Keratinocyte (primary cell): ENCODE data around the gene CASZ1. TPM values are rescaled to one million over a fixed set of nuclear protein-coding genes. Genes with fewer than 3 reads are reported as not detected.

Experiments
- DNase-seq: peaks from one replicate; pipeline ENCODE4 v3.0.0-alpha.2; 2011; ENCODE audit warnings: low read depth, missing footprints, low spot score
- FAIRE-seq: peaks from 2 replicates; lab custom pipeline; 2011; peaks lifted over from hg19 to GRCh38; lab: Jason Lieb, UNC
- H2AFZ ChIP-seq: 2 replicates; pipeline ENCODE4 v1.6.0; 2012; ENCODE audit warnings: low read length, control low read depth, inconsistent platforms; ENCODE audit not compliant: control insufficient read depth
- H3K27ac ChIP-seq: 2 replicates; pipeline ENCODE4 v1.5.1; 2011; ENCODE audit warnings: low read length; ENCODE audit not compliant: control insufficient read depth, insufficient read depth
- H3K27me3 ChIP-seq: 3 replicates; pipeline ENCODE4 v1.6.0; 2011; ENCODE audit warnings: low read length; ENCODE audit not compliant: control insufficient read depth, insufficient read depth; ENCODE audit errors: extremely low read depth
- H3K36me3 ChIP-seq, 2 experiments: 2 replicates in 1 of 2; 3 replicates in 1 of 2; pipeline ENCODE4 v1.5.1; 2011; ENCODE audit warnings: low read length in 2 of 2, mild to moderate bottlenecking in 1 of 2; ENCODE audit not compliant: control insufficient read depth in 2 of 2, insufficient read depth in 2 of 2; ENCODE audit errors: extremely low read depth in 1 of 2
- H3K4me1 ChIP-seq: 3 replicates; pipeline ENCODE4 v1.5.1; 2011; ENCODE audit warnings: low read length; ENCODE audit not compliant: control insufficient read depth, insufficient read depth; ENCODE audit errors: extremely low read depth
- H3K4me2 ChIP-seq: 3 replicates; pipeline ENCODE4 v1.6.0; 2011; ENCODE audit warnings: low read depth, low read length; ENCODE audit not compliant: control insufficient read depth, insufficient read depth; ENCODE audit errors: extremely low read depth
- H3K4me3 ChIP-seq, 3 experiments: fragments of 200-600 bp in 1 of 3; sonication (generic) in 1 of 3; 2 replicates in 2 of 3; 3 replicates in 1 of 3; pipeline ENCODE4 v1.5.1; 2011 to 2016; ENCODE audit warnings: low read length in 3 of 3, mild to moderate bottlenecking in 3 of 3, control low read depth in 2 of 3, inconsistent platforms in 1 of 3, low read depth in 1 of 3, mixed read lengths in 1 of 3, mixed run types in 1 of 3, moderate library complexity in 1 of 3; ENCODE audit not compliant: control insufficient read depth in 2 of 3, insufficient read depth in 2 of 3; ENCODE audit errors: extremely low read depth in 1 of 3
- H3K79me2 ChIP-seq: 2 replicates; pipeline ENCODE4 v1.6.0; 2012; ENCODE audit warnings: low read length; ENCODE audit not compliant: control insufficient read depth, insufficient read depth
- H3K9ac ChIP-seq: 3 replicates; pipeline ENCODE4 v1.6.0; 2011; ENCODE audit warnings: low read length; ENCODE audit not compliant: control insufficient read depth, insufficient read depth; ENCODE audit errors: extremely low read depth
- H3K9me1 ChIP-seq: 3 replicates; pipeline ENCODE4 v1.6.0; 2011; ENCODE audit warnings: low read length; ENCODE audit not compliant: control insufficient read depth, insufficient read depth; ENCODE audit errors: extremely low read depth
- H3K9me3 ChIP-seq: 2 replicates; pipeline ENCODE4 v1.5.1; 2012; ENCODE audit warnings: low read depth, low read length; ENCODE audit not compliant: control insufficient read depth
- H4K20me1 ChIP-seq: 3 replicates; pipeline ENCODE4 v1.6.0; 2011; ENCODE audit warnings: low read length; ENCODE audit not compliant: control insufficient read depth, insufficient read depth; ENCODE audit errors: extremely low read depth
- EZH2 ChIP-seq: IDR thresholded peaks from one replicate; pipeline ENCODE4 v1.6.1; 2012; ENCODE audit warnings: inconsistent platforms, mild to moderate bottlenecking, low read length, moderate library complexity
- dilution Hi-C: fragments of 300-500 bp; cut with MboI; formaldehyde crosslinking; loops from one replicate; pipeline ENCODE4 v1.7.0; 2020; ENCODE audit warnings: low sequenced_read_pairs; ENCODE audit not compliant: extremely low pct_ligation_motif_present
- polyA plus RNA-seq, 5 experiments: library from polyadenylated mRNA; depleted of rRNA in 3 of 5; stranded (reverse) in 3 of 5; stranded (forward) in 1 of 5; unstranded in 1 of 5; fragments of >200 nt; gene quantifications; 1 replicate in 1 of 5; 2 replicates in 3 of 5; 3 replicates in 1 of 5; pipeline versions ENCODE4 v1.2.1 to v1.2.3, GENCODE V29; 2011 to 2012; ENCODE audit warnings: missing spikeins in 2 of 5, low read depth in 1 of 5, low replicate concordance in 1 of 5
- TF ChIP-seq, protein P1 (sequence below), 3 experiments: IDR thresholded peaks in 1 of 3; conservative IDR thresholded peaks in 1 of 3; optimal IDR thresholded peaks in 1 of 3; 2 replicates in 2 of 3; 3 replicates in 1 of 3; pipeline versions ENCODE3 to v1.5.1; 2011; ENCODE audit warnings: low read length in 3 of 3, mild to moderate bottlenecking in 3 of 3, moderate library complexity in 2 of 3, control low read depth in 1 of 3, inconsistent platforms in 1 of 3; ENCODE audit not compliant: insufficient read depth in 2 of 3; ENCODE audit errors: extremely low read depth in 1 of 3

The CASZ1 gene
- polyA plus RNA-seq, 1 donor (not counting 4 experiments of a cell fraction or from before 2014, with no cell fraction given) = 2.8 TPM

DNA sequence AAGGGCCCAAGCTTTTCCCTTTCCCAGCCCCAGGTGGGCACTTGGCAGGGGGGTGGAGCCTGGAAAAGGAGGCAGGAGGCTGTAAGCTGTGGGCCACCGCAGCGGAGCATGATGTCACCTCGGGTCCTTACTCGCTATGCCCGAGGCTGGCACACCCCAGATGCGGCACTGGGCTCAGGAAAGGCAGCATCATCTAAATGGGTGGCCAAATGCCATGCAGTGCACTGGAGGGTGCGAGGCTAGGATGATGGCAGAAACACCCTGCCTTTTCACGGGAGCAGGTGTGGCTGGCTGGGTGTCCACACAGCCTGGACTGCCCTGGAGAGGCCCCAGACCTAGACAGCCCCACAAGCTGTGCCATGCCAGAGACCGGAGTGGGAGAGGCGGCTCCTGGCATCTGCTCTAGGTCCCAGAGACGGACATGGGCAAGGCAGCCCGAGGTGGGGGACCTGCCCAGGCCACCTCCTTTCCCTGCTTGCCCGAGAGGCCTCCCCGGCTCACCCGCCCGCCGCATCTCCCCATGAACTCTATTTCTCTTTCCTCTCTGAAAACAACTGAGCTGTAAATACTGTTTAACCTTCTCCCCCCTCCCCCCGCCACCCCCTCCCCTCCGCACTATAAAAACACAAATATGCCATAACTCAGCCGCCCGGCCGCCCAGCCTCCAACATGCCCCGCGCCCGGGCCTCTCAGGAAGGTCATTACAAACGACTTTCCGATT, 124.7 kb downstream of the CASZ1 start:
- Histone ChIP-seq H3K36me3 (peaks cover 0 to 4% of the 10 kb centered on the region in 2 experiments), H3K9me3 (no peaks in the 10 kb centered on the region), H3K4me2 (no peak overlapping the region), H3K4me1 (no peaks in the 10 kb centered on the region), H3K9me1 (no peaks in the 10 kb centered on the region), H3K27me3 (no peaks in the 10 kb centered on the region), H2AFZ (no peak overlapping the region), H3K27ac (no peak overlapping the region), H3K79me2 (no peaks in the 10 kb centered on the region), H3K9ac (no peak overlapping the region), H3K4me3 (no peak overlapping the region), H4K20me1 (no peaks in the 10 kb centered on the region)
- DNase-seq = no peak
- FAIRE-seq = no peak
- dilution Hi-C loops = no loop called here
- TF ChIP-seq, protein P1, sequence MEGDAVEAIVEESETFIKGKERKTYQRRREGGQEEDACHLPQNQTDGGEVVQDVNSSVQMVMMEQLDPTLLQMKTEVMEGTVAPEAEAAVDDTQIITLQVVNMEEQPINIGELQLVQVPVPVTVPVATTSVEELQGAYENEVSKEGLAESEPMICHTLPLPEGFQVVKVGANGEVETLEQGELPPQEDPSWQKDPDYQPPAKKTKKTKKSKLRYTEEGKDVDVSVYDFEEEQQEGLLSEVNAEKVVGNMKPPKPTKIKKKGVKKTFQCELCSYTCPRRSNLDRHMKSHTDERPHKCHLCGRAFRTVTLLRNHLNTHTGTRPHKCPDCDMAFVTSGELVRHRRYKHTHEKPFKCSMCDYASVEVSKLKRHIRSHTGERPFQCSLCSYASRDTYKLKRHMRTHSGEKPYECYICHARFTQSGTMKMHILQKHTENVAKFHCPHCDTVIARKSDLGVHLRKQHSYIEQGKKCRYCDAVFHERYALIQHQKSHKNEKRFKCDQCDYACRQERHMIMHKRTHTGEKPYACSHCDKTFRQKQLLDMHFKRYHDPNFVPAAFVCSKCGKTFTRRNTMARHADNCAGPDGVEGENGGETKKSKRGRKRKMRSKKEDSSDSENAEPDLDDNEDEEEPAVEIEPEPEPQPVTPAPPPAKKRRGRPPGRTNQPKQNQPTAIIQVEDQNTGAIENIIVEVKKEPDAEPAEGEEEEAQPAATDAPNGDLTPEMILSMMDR (optimal IDR thresholded peaks at IDR 0.05 in 1 of 3, IDR thresholded peaks at IDR 0.05 in 1 of 3, conservative IDR thresholded peaks at IDR 0.05 in 1 of 3; ENCODE audit: extremely low read depth in 1 of 3, insufficient read depth in 2 of 3, low read length in 3 of 3) = no peak
- no peak for TF ChIP-seq EZH2

DNA sequence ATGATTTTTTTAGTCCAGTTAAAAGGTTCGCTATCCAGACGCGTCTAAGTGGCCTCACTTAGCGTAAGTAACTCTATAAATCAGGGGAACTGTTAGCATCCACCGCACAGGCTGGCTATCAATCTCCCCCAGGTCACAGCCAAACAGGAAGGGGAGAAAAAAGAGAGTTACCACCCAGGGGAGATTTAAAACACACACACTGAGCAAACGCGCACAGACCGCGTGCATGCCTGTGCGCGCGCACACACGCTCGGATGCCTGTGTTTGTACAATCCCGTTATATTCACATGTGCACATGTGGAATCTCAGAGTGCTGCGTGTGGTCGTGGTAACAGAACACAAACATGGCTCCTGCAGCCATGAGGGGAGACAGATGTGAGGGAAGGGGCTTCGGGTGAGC, 125.4 kb downstream of the CASZ1 start:
- H3K27me3 ChIP-seq = no peaks in the 10 kb centered on the region
- no peak for DNase-seq
- no peak overlapping the region for H3K27ac ChIP-seq
- dilution Hi-C loops = no loop called here
- no peak overlapping the region for H3K4me3 ChIP-seq
- H3K9me3 ChIP-seq = no peaks in the 10 kb centered on the region
- no peak overlapping the region for H3K9ac ChIP-seq
- H3K4me2 ChIP-seq = no peak overlapping the region
- TF ChIP-seq, protein P1 (optimal IDR thresholded peaks at IDR 0.05 in 1 of 3, IDR thresholded peaks at IDR 0.05 in 1 of 3, conservative IDR thresholded peaks at IDR 0.05 in 1 of 3; ENCODE audit: extremely low read depth in 1 of 3, insufficient read depth in 2 of 3, low read length in 3 of 3) = no peak
- TF ChIP-seq EZH2 = no peak
- H2AFZ ChIP-seq = no peak overlapping the region
- no peaks in the 10 kb centered on the region for H3K9me1 ChIP-seq
- no peaks in the 10 kb centered on the region for H3K4me1 ChIP-seq
- no peak for FAIRE-seq
- peaks cover 0 to 4% of the 10 kb centered on the region in 2 experiments for H3K36me3 ChIP-seq
- H4K20me1 ChIP-seq = no peaks in the 10 kb centered on the region
- H3K79me2 ChIP-seq = no peaks in the 10 kb centered on the region
